Measurements from ENCODE around the gene LAMP2.

GRCh38 chrX:120453985-120454384 is 15.1 kb downstream of the LAMP2 start:
- TF ChIP-seq CTCF (IDR thresholded peaks at IDR 0.05; ENCODE audit: low read depth, low read length) (no peak), EZH2phosphoT487 (IDR thresholded peaks at IDR 0.05; ENCODE audit: low read depth) (no peak)

All from OCI-LY3 (cell line).